Upper lobe of right lung (tissue), 1 donor: ENCODE results near the gene SDK2. TPM values are rescaled to one million over a fixed set of nuclear protein-coding genes. Genes with fewer than 3 reads are reported as not detected.
A peak's percentile ranks its signal among the peaks of the same experiment; 100 is the strongest.

Experiments
- ATAC-seq: fragments of 200-7000 bp; cut with Tn5 transposase; one replicate; pipeline ENCODE4 v1.9.1; 2020; ENCODE audit warnings: mild to moderate bottlenecking, moderate library complexity
- DNase-seq: peaks from one replicate; pipeline ENCODE4 v3.0.0-alpha.2; 2020
- H3K27ac ChIP-seq: fragments of 200-600 bp; one replicate; pipeline ENCODE4 v1.8.0; 2022
- H3K27me3 ChIP-seq: fragments of 200-600 bp; one replicate; pipeline ENCODE4 v1.8.0; 2022; ENCODE audit warnings: mild to moderate bottlenecking
- H3K36me3 ChIP-seq: fragments of 200-600 bp; one replicate; pipeline ENCODE4 v1.8.0; 2022
- H3K4me1 ChIP-seq: fragments of 200-600 bp; one replicate; pipeline ENCODE4 v1.8.0; 2022
- H3K4me3 ChIP-seq: fragments of 200-600 bp; one replicate; pipeline ENCODE4 v1.8.0; 2022; ENCODE audit warnings: mild to moderate bottlenecking
- H3K9me3 ChIP-seq: fragments of 200-600 bp; one replicate; pipeline ENCODE4 v1.8.0; 2022
- CTCF ChIP-seq: fragments of 200-600 bp; IDR thresholded peaks from one replicate; pipeline ENCODE4 v1.8.0; 2022; ENCODE audit warnings: antibody characterized with exemption
- intact Hi-C: fragments of 100-400 bp; cut with DNase I; formaldehyde crosslinking; loops from one replicate; pipeline ENCODE4 v1.11.0; 2022
- total RNA-seq: library from RNA; stranded (reverse); fragmentation: NEBNext Ultra II Directional; extraction: Animal tissue kit (Norgen Biotek cat#: 25700); gene quantifications from one replicate; pipeline ENCODE4 v1.2.1, GENCODE V29; 2021
- donor health status: DM: no; HTN: yes; CAD: no; lungs with severe emphysema.

Gene SDK2
- total RNA-seq, 1 donor from 2014 or later, result 2.3 TPM

DNA sequence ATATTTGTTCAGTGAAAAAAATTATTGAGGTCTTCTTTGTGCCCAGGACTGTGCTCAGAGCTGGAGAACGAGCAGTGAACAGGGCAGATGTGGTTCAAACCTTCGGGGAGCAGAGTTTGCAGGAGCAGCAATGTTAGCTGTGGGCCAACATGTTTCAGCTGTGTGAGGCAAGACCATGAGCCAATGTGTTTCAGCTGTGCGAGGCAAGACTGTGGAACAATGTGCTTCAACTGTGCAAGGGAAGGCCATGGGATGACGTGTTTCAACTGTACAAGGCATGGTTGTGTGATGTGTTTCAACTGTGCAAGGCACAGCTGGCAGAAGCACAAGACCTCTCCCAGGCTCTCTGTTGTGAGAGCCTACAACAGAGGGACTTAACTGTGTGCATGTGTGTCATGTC lies 35.2 kb upstream of the SDK2 start:
- DNase-seq (no peak), ATAC-seq (no peak)
- Histone ChIP-seq H3K4me1 (no peaks in the 10 kb centered on the region), H3K4me3 (no peak overlapping the region), H3K27me3 (no peaks in the 10 kb centered on the region), H3K9me3 (no peaks in the 10 kb centered on the region), H3K36me3 (no peaks in the 10 kb centered on the region), H3K27ac (no peak overlapping the region)
- no peak for TF ChIP-seq CTCF
- intact Hi-C loops, result no loop called here

DNA sequence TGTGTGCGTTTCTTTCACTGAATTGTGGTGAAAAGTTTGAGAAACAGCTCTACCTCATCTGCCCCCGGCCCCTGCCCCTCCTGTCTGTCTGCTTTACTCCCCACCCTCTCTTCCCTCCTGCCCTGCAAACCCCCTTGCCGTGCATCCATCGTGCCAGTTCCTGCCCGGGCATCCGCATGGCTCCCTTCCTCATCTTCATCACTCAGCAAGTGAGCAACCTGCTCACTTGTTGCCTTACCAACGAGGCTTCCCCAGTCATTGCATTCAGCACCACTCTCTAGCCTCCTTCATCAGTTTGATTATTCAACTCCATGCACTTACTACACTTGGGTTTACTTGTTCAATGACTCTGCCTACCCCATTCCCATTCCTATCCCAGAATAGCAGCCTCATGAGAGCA lies 34.8 kb upstream of the SDK2 start:
- Histone ChIP-seq H3K9me3 (no peaks in the 10 kb centered on the region), H3K27ac (no peak overlapping the region), H3K4me1 (no peaks in the 10 kb centered on the region), H3K27me3 (no peaks in the 10 kb centered on the region), H3K36me3 (no peaks in the 10 kb centered on the region), H3K4me3 (no peak overlapping the region)
- ATAC-seq (no peak), DNase-seq (no peak)
- intact Hi-C loops, result no loop called here
- no peak for TF ChIP-seq CTCF

GRCh38 chr17:73669771-73670170 lies 25.5 kb upstream of the SDK2 start:
- no peak for TF ChIP-seq CTCF
- H3K27ac ChIP-seq, result no peak overlapping the region
- peaks cover 3% of the 10 kb centered on the region for H3K27me3 ChIP-seq
- no peak for ATAC-seq
- no peaks in the 10 kb centered on the region for H3K9me3 ChIP-seq
- intact Hi-C loops, result no loop called here
- no peaks in the 10 kb centered on the region for H3K36me3 ChIP-seq
- peaks cover 10% of the 10 kb centered on the region for H3K4me1 ChIP-seq
- no peak for DNase-seq
- H3K4me3 ChIP-seq, result no peak overlapping the region

- peak; percentile 81 for ATAC-seq
- DNase-seq, result no peak
These were observed 23.1 kb upstream of the SDK2 start for GRCh38 chr17:73667181-73667959.

DNA sequence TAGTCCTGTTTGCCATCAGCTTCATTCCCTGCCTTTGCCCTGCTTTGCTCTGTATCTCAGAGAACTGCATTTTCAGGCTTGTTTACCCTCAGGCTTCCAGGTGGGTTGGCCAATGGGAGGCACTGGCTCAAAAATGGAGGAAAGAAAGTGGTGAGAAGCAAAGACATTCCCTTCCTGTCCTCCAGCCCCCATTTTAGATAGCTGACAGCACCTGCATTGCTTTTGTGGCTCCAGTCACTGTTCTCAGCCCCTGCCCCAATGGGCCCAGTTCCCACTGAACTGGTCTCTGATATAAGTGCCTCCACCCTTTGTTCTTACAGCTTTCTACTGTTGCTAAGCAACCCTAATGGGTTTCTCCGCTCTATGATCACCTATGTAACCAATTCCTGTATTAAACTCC lies 19.4 kb upstream of the SDK2 start:
- DNase-seq, result no peak
- H3K27me3 ChIP-seq, result no peaks in the 10 kb centered on the region
- H3K27ac ChIP-seq, result no peak overlapping the region
- intact Hi-C loops, result no loop called here
- TF ChIP-seq CTCF, result no peak
- no peak for ATAC-seq
- H3K9me3 ChIP-seq, result no peaks in the 10 kb centered on the region
- H3K4me1 ChIP-seq, result peaks cover 10% of the 10 kb centered on the region
- H3K4me3 ChIP-seq, result no peak overlapping the region
- H3K36me3 ChIP-seq, result no peaks in the 10 kb centered on the region

More at GRCh38 chr17:73667181-73667959, 23.1 kb upstream of the SDK2 start:
- H3K27me3 ChIP-seq, result peaks cover 3% of the 10 kb centered on the region
- no peaks in the 10 kb centered on the region for H3K36me3 ChIP-seq
- H3K4me3 ChIP-seq, result no peak overlapping the region
- H3K4me1 ChIP-seq, result peaks cover 10% of the 10 kb centered on the region
- H3K9me3 ChIP-seq, result no peaks in the 10 kb centered on the region
- H3K27ac ChIP-seq, result no peak overlapping the region
- TF ChIP-seq CTCF, result no peak
- intact Hi-C loops, result no loop called here
